GM23338 (cell line): ENCODE results near the gene PRDX3. TPM values are rescaled to one million over a fixed set of nuclear protein-coding genes. Genes with fewer than 3 reads are reported as not detected.

Source experiments
- ETS1 ChIP-seq: IDR thresholded peaks from 2 replicates; pipeline ENCODE4 v1.6.1; 2016; ENCODE audit warnings: antibody characterized with exemption
- EZH2 ChIP-seq: fragments of 200-600 bp; sonication (generic); IDR thresholded peaks from one replicate; pipeline ENCODE4 v1.8.0; 2017; ENCODE audit warnings: antibody characterized with exemption, mild to moderate bottlenecking, low read depth; ENCODE audit not compliant: unreplicated experiment
- EZH2phosphoT487 ChIP-seq: fragments of 200-600 bp; sonication (generic); IDR thresholded peaks from one replicate; pipeline ENCODE4 v1.8.1; 2018; ENCODE audit warnings: antibody characterized with exemption; ENCODE audit not compliant: unreplicated experiment
- NANOG ChIP-seq: IDR thresholded peaks from 2 replicates; pipeline ENCODE4 v1.6.1; 2016; ENCODE audit warnings: antibody characterized with exemption, borderline replicate concordance
- POLR2AphosphoS5 ChIP-seq: IDR thresholded peaks from 2 replicates; pipeline ENCODE4 v1.6.1; 2016; ENCODE audit warnings: antibody characterized with exemption, low read depth
- REST ChIP-seq: IDR thresholded peaks from one replicate; pipeline ENCODE4 v1.6.1; 2018; ENCODE audit warnings: antibody characterized with exemption; ENCODE audit not compliant: unreplicated experiment
- ZNF114 ChIP-seq: fragments of 250-450 bp; sonication (Bioruptor Pico); IDR thresholded peaks from 2 replicates; pipeline ENCODE4 v1.5.0; 2020; ENCODE audit warnings: mild to moderate bottlenecking, moderate library complexity
- ZNF331 ChIP-seq: fragments of 250-450 bp; sonication (Bioruptor Pico); IDR thresholded peaks from 2 replicates; pipeline ENCODE4 v1.5.0; 2020; ENCODE audit warnings: low read depth, mild to moderate bottlenecking, moderate library complexity
- ZNF462 ChIP-seq: fragments of 250-450 bp; sonication (Bioruptor Pico); IDR thresholded peaks from 2 replicates; pipeline ENCODE4 v1.5.0; 2020; ENCODE audit warnings: mild to moderate bottlenecking, moderate library complexity
- polyA plus RNA-seq: library from polyadenylated mRNA; unstranded; fragments of >200 nt; fragmentation: Nextera tagmentation; extraction: Ambion mirVana; gene quantifications from 2 replicates; pipeline ENCODE4 v1.2.1, GENCODE V29; 2016
- total RNA-seq: library from RNA; depleted of rRNA; stranded (reverse); fragments of >200 nt; shearing (Covaris generic); gene quantifications from 2 replicates; pipeline ENCODE4 v1.2.3, GENCODE V29; 2014

Gene PRDX3
- total and polyA plus RNA-seq, 2 experiments from 2014 or later, result 275 to 285 TPM

GRCh38 chr10:119221201-119221600, 42.6 kb upstream of the PRDX3 start (continued):
- TF ChIP-seq ZNF462 (CRISPR knock-in tag), result no peak
- TF ChIP-seq ETS1, result no peak
- TF ChIP-seq ZNF331 (CRISPR knock-in tag), result no peak
- no peak for TF ChIP-seq POLR2AphosphoS5
- TF ChIP-seq ZNF114, result no peak
- no peak for TF ChIP-seq EZH2phosphoT487
- no peak for TF ChIP-seq REST
- TF ChIP-seq NANOG, result no peak
- TF ChIP-seq EZH2, result no peak
